IPS DF 6.9 (cell line): ENCODE results near the gene PANK1.
"Not testable (repeated sequence)": the region's sequence is repeated elsewhere in the genome, so short reads cannot be mapped to it uniquely, and the experiment has no call there.

ENCODE experiments used
- DNase-seq: peaks from one replicate; pipeline ENCODE4 v3.0.0-alpha.2; 2013; ENCODE audit warnings: low read depth, low spot score
- H3K27ac ChIP-seq: one replicate; pipeline ENCODE4 v1.5.1; 2013; ENCODE audit warnings: low read length, control low read depth
- H3K27me3 ChIP-seq: 2 replicates; pipeline ENCODE4 v1.6.1; 2013; ENCODE audit warnings: mild to moderate bottlenecking, low read length; ENCODE audit not compliant: control insufficient read depth, insufficient read depth
- H3K36me3 ChIP-seq: 2 replicates; pipeline ENCODE4 v1.6.1; 2013; ENCODE audit warnings: low read length; ENCODE audit not compliant: control insufficient read depth, insufficient read depth
- H3K4me1 ChIP-seq: 2 replicates; pipeline ENCODE4 v1.6.1; 2013; ENCODE audit warnings: low read length; ENCODE audit not compliant: control insufficient read depth, insufficient read depth
- H3K4me3 ChIP-seq: 2 replicates; pipeline ENCODE4 v1.5.1; 2013; ENCODE audit warnings: mild to moderate bottlenecking, low read length
- H3K9me3 ChIP-seq: 2 replicates; pipeline ENCODE4 v1.6.1; 2013; ENCODE audit warnings: low read length, inconsistent platforms; ENCODE audit not compliant: control insufficient read depth, insufficient read depth
- WGBS: extraction: QIAGEN DNeasy Blood & Tissue Kit; methylation state at CpG from one replicate; pipeline ENCODE4 v1.1.7; 2013; ENCODE audit warnings: mixed read lengths, missing lambda C conversion rate; ENCODE audit not compliant: insufficient read length, insufficient coverage; 5-methylcytosine and 5-hydroxymethylcytosine counted together

The PANK1 gene

DNA sequence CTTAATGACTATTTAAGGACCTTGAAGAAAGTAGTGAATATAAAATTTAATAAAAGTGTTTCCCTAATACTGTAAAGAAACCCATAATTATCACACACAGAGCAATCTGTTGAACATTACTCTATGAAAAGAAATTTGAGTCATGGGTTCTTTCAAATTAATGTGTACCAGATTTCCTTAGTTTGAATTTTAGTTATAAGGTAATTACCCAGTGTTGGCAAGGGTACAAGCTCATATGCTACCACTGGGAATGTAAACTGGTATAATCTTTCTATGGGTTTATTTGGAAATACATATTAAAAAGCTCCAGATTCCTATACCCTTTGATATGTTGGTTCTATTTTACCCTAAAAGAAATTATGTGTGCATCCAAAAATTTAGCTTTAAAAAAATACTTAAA, 22.9 kb downstream of the PANK1 start:
- Histone ChIP-seq H3K36me3 (no peaks in the 10 kb centered on the region), H3K27ac (no peak overlapping the region), H3K9me3 (peaks cover 1% of the 10 kb centered on the region; the same call in 1 of the 2 replicates), H3K27me3 (no peaks in the 10 kb centered on the region), H3K4me1 (no peaks in the 10 kb centered on the region), H3K4me3 (no peak overlapping the region)
- DNase-seq: no peak

GRCh38 chr10:89621438-89621837, 23.6 kb downstream of the PANK1 start:
- WGBS: no CpG with 5 or more reads among the region's 3 CpGs
- Histone ChIP-seq H3K36me3 (no peaks in the 10 kb centered on the region), H3K4me1 (no peaks in the 10 kb centered on the region), H3K4me3 (no peak overlapping the region), H3K9me3 (peaks cover 1% of the 10 kb centered on the region; the same call in 1 of the 2 replicates), H3K27ac (no peak overlapping the region), H3K27me3 (no peaks in the 10 kb centered on the region)
- no peak for DNase-seq

DNA sequence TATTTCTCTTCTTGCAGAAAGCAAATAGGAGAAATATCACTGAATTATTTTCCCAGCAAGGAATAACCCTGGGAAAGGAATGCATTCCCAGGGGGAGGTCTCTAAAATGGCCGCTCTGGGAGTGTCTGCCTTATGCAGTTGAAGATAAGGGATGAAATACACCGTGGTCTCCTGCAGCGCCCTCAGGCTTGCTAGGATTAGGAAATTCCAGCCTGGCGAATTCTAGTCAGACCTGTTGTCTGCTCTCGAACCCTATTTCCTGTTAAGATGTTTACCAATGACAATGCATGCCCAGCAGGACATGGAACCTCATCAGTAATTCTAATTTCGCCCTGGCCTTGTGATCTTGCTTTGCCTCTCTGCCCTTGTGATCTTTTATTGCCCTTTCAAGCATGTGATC, 24.7 kb downstream of the PANK1 start:
- not testable (repeated sequence) for H3K27me3 ChIP-seq, H3K4me3 ChIP-seq, H3K9me3 ChIP-seq, H3K36me3 ChIP-seq, H3K4me1 ChIP-seq, H3K27ac ChIP-seq
- peak; percentile 35 for DNase-seq
- no CpG with 5 or more reads among the region's 6 CpGs for WGBS

- Histone ChIP-seq H3K27me3 (no peaks in the 10 kb centered on the region), H3K36me3 (no peaks in the 10 kb centered on the region), H3K4me1 (no peaks in the 10 kb centered on the region), H3K9me3 (peaks cover 1% of the 10 kb centered on the region; the same call in 1 of the 2 replicates), H3K27ac (no peak overlapping the region), H3K4me3 (no peak overlapping the region)
- no peak for DNase-seq
- no CpG with 5 or more reads among the region's 1 CpG for WGBS
These were observed 29.2 kb downstream of the PANK1 start for GRCh38 chr10:89615824-89616223.

GRCh38 chr10:89615112-89615511, 29.9 kb downstream of the PANK1 start:
- no peak overlapping the region for H3K27ac ChIP-seq
- no peak for DNase-seq
- peaks cover 1% of the 10 kb centered on the region; the same call in 1 of the 2 replicates for H3K9me3 ChIP-seq
- H3K4me3 ChIP-seq: no peak overlapping the region
- H3K27me3 ChIP-seq: no peaks in the 10 kb centered on the region
- WGBS: no CpG with 5 or more reads among the region's 3 CpGs
- H3K36me3 ChIP-seq: no peaks in the 10 kb centered on the region
- no peaks in the 10 kb centered on the region for H3K4me1 ChIP-seq

- Histone ChIP-seq H3K27ac (no peak overlapping the region), H3K4me3 (no peak overlapping the region), H3K4me1 (no peaks in the 10 kb centered on the region), H3K9me3 (no peaks in the 10 kb centered on the region), H3K36me3 (no peaks in the 10 kb centered on the region; the same call in 1 of the 2 replicates), H3K27me3 (no peaks in the 10 kb centered on the region)
- WGBS: no CpG with 5 or more reads among the region's 3 CpGs
- no peak for DNase-seq
These were observed 31.5 kb downstream of the PANK1 start for GRCh38 chr10:89613582-89613981.

DNA sequence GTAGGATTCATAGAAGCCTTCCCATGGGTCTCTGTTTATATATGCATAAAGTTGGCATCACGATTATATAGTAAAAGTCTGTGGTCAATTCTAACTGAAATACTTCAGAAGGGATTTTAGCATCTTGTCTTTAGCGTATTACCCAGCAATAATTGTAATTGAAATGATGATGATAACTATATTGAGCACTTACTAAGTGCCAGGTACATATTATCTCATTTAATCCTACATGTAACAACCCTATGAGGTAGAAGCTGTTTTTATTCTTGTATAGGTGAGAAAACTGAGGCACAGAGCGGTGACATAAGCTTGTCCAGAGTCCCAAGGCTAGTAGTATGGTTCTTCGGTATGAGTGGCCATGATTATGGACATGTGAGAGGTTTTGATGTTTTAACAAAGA, 33.8 kb downstream of the PANK1 start:
- Histone ChIP-seq H3K27ac (no peak overlapping the region), H3K36me3 (no peaks in the 10 kb centered on the region; the same call in 1 of the 2 replicates), H3K27me3 (no peaks in the 10 kb centered on the region), H3K4me3 (no peak overlapping the region), H3K9me3 (no peaks in the 10 kb centered on the region), H3K4me1 (no peaks in the 10 kb centered on the region)
- WGBS: no CpG with 5 or more reads among the region's 4 CpGs
- DNase-seq: no peak

- no CpG with 5 or more reads among the region's 2 CpGs for WGBS
- H3K9me3 ChIP-seq: no peaks in the 10 kb centered on the region
- H3K27me3 ChIP-seq: no peaks in the 10 kb centered on the region
- no peak overlapping the region for H3K4me3 ChIP-seq
- no peaks in the 10 kb centered on the region; the same call in 1 of the 2 replicates for H3K36me3 ChIP-seq
- no peak overlapping the region for H3K27ac ChIP-seq
- H3K4me1 ChIP-seq: no peaks in the 10 kb centered on the region
- DNase-seq: no peak
These were observed 35.2 kb downstream of the PANK1 start for GRCh38 chr10:89609833-89610346.

GRCh38 chr10:89604200-89604599, 40.8 kb downstream of the PANK1 start:
- no peaks in the 10 kb centered on the region for H3K4me1 ChIP-seq
- no peaks in the 10 kb centered on the region for H3K36me3 ChIP-seq
- no peaks in the 10 kb centered on the region for H3K27me3 ChIP-seq
- no peaks in the 10 kb centered on the region for H3K9me3 ChIP-seq
- no peak overlapping the region for H3K27ac ChIP-seq
- no peak overlapping the region for H3K4me3 ChIP-seq
- no peak for DNase-seq
- no CpG with 5 or more reads among the region's 5 CpGs for WGBS

GRCh38 chr10:89602919-89603318, 42.1 kb downstream of the PANK1 start:
- Histone ChIP-seq H3K27ac (no peak overlapping the region), H3K4me3 (no peak overlapping the region), H3K4me1 (no peaks in the 10 kb centered on the region), H3K9me3 (no peaks in the 10 kb centered on the region), H3K27me3 (no peaks in the 10 kb centered on the region), H3K36me3 (no peaks in the 10 kb centered on the region)
- DNase-seq: no peak
- no CpG with 5 or more reads among the region's 2 CpGs for WGBS

- WGBS: 100% methylated on average over 2 of the region's 2 CpGs
These were observed 43.2 kb downstream of the PANK1 start for GRCh38 chr10:89601728-89602361.

More at GRCh38 chr10:89601728-89602361, 43.2 kb downstream of the PANK1 start:
- Histone ChIP-seq H3K4me3 (no peak overlapping the region), H3K27me3 (no peaks in the 10 kb centered on the region), H3K36me3 (no peaks in the 10 kb centered on the region), H3K4me1 (no peaks in the 10 kb centered on the region), H3K9me3 (no peaks in the 10 kb centered on the region), H3K27ac (no peak overlapping the region)
- no peak for DNase-seq
